Glomerular endothelial cell (primary cell): ENCODE data around the gene SERINC2. TPM values are rescaled to one million over a fixed set of nuclear protein-coding genes. Genes with fewer than 3 reads are reported as not detected.

ENCODE experiments used
- DNase-seq: peaks from one replicate; pipeline ENCODE4 v3.0.0-alpha.2; 2011; ENCODE audit warnings: low read depth, low spot score; ENCODE audit errors: extremely low read depth
- total RNA-seq: library from RNA; depleted of rRNA; stranded (reverse); fragments of >200 nt; gene quantifications from 2 replicates; pipeline ENCODE4 v1.2.3, GENCODE V29; 2015

SERINC2 gene
- total RNA-seq, 1 donor from 2014 or later = 38.4 TPM

- DNase-seq = no peak
Measured at GRCh38 chr1:31412205-31412604, 808 bp upstream of the SERINC2 start.

- DNase-seq = no peak
Measured at GRCh38 chr1:31413405-31414001, 490 bp downstream of the SERINC2 start.

DNA sequence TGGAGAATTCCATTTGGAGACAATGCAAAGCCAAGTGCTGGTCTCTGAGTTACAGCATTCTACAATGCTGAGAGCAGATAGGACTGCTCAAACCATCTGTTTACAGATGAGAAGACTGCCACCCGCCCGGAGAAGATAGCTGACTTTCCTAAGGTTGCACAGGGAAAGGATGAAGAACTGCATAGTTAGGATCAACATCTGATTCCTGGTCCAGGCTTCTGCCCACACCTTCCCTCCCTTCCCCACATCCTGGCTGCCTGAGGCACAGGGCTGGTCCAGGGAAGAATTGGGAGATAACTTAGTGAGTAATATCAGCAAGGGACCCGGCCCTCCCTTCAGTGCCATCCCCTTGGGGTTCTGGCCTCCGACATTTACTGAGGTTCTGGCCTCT lies 2.0 kb downstream of the SERINC2 start:
- DNase-seq = no peak

GRCh38 chr1:31415658-31416057 lies 2.6 kb downstream of the SERINC2 start:
- no peak for DNase-seq

GRCh38 chr1:31416101-31416736 lies 3.2 kb downstream of the SERINC2 start:
- DNase-seq = no peak

DNA sequence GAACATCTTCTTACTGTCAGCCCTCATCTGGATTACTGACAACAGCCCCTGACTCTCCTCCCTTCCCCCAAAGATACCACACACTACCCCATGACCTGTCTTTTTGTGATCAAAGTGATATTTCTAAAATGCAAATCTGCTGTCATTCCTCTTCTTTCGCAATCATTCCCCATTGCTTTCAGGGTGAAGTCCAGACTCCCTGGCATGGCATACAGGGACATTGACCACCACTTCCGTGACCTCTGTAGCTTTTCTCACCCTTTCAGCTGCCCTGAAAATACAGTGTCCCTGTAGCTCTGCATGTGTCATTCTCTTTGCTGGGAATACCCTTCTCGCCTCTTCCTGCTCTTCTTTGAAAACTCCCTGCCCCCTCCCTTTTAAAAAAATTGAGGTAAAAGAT lies 4.1 kb downstream of the SERINC2 start:
- DNase-seq = no peak

DNA sequence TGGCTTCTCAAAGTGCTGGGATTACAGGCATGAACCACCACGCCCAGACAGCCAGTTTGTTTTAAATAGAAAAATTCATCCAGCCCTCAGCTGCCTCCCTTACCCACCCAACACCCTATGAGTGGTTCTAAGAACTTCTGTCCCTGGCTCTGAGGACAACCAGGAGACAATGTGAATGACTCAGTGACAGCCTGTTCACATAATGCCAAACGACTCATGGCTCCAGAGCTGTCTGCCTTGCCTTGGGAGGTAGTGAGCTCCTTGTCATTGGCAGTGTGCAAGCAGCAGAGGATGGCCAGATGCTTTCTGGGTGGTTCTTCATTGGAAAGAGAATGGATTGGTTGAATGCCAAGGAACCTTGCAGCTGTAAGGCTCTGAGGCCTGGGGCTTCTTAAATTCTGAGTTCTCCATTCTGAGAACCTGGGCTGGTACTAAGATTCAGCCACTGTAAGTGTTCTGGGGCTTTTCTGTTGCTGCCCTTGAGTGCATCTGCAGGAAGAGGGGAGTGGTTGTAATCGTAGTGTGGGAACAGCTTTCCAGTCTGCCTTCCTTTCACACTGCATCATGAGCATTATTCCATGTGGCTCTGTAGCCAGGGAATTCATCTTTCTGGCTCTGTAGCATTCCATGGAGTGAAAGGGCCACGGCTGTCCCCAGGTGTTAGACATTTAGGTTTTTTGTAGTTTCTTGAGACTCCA lies 5.8 kb downstream of the SERINC2 start:
- DNase-seq = no peak

GRCh38 chr1:31420716-31421115 lies 7.7 kb downstream of the SERINC2 start:
- DNase-seq = no peak

- no peak for DNase-seq
Measured at GRCh38 chr1:31421371-31422040, 8.5 kb downstream of the SERINC2 start.

GRCh38 chr1:31422505-31423319 lies 9.7 kb downstream of the SERINC2 start:
- peak; percentile 27 for DNase-seq

DNA sequence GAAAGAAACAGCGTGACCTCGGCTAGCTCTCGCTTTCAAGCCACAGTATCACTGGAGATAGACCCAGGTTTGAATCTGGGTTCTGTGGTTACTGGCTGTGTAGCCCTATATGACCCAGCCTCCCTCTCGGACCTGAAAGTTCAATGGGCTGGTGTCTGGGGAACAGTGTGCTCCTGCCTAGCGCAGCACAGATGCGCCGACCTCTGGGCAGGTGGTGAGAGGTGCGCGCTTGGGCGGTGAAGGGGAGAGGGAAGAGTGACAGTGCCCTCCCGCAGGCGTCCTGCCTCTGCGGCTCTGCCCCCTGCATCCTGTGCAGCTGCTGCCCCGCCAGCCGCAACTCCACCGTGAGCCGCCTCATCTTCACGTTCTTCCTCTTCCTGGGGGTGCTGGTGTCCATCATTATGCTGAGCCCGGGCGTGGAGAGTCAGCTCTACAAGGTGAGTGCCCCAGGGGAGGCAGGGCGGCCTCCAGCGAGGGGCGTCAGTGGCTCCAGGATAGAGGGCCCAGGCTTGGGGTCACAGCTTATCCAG lies 10.5 kb downstream of the SERINC2 start:
- DNase-seq = no peak

GRCh38 chr1:31424568-31424967 lies 11.6 kb downstream of the SERINC2 start:
- DNase-seq = no peak

GRCh38 chr1:31425301-31426081 lies 12.5 kb downstream of the SERINC2 start:
- no peak for DNase-seq

GRCh38 chr1:31426249-31426922 lies 13.4 kb downstream of the SERINC2 start:
- DNase-seq = no peak

GRCh38 chr1:31427322-31427721 lies 14.3 kb downstream of the SERINC2 start:
- DNase-seq = no peak

GRCh38 chr1:31428436-31429221 lies 15.6 kb downstream of the SERINC2 start:
- no peak for DNase-seq

DNA sequence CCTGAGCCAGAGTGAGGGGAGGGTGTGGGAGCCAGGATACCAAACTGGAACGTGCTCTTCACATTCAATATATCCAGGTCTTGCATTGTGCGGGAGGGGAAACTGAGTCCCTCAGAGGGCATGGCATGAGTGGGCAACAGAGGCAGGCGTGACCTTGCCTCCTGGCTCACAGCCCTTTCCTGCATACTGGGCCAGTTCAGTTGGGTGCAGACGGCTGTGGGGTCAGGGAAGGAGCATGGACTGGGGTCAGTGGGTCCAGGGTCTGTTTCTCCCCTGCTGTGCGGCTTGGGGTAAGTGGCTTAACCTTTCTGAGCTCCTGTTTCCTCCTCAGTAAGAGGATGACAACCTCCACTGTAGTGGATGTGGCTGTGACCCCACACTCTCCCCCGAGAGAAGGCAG lies 16.6 kb downstream of the SERINC2 start:
- DNase-seq = no peak
